ENCODE measurements around the gene MRPS6.

The MRPS6 gene

DNA sequence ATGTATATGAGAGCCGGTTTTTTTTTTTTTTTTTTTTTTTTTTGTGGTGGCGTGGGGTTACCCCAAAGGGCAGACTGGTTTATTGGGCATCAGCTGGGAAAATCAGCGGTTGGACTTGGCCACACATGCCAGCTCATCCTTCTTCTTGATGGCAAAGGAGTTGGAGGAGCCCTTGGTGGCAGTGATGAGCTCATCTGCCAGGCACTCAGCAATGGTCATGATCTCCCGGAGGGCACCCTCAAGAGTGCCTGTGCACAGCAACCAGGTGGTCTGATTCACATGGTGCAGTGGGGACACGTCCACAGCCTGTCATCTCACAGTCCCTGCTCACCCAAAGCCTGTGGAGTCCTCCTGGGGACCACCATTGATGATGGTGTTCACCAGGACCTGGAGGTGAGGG lies 62.0 kb downstream of the MRPS6 start:
- no peak for DNase-seq

DNA sequence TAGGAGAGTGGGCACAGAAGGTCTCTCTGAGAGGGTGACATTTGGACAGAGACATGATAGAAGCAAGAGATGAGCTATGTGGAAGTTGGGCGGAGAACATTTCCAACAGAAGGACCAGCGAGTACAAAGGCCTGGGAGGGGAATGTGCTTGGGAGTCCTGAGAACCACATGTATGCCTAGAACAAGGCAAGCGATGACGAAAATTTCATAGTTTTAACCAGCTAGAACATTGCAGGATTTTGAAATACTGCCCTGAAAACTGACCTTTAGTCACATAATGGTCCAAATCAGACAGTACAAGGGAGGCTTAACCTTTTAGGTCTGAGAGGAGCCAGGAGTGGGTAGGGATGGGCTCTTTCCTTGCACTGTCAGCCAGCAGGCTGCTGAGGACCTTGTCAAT lies 68.0 kb downstream of the MRPS6 start:
- no peak for DNase-seq

DNA sequence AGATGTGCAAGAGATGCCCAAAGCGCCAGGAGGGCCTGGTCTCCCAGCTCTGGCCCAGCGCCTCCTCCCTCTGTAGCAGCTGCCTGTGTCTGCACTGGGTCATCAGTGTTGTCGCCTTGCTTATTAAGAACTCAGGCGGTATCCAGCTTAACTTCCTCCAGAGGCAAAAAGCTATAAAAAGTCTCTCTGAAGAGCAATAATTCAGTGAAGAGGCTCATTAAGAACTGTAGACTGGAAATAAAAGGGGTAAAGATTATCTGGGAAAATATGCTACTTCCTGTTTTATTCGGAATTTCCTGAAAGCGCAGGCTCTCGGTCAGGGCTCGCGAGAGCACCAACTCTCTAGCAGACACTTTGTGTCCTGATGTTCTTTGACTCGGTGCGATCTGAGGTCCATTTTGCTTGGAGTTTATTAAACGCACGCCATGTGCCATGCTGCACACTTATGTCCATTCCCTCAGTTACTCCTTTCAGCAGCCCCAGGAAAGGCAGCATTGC lies 70.4 kb downstream of the MRPS6 start:
- DNase-seq, result no peak

DNA sequence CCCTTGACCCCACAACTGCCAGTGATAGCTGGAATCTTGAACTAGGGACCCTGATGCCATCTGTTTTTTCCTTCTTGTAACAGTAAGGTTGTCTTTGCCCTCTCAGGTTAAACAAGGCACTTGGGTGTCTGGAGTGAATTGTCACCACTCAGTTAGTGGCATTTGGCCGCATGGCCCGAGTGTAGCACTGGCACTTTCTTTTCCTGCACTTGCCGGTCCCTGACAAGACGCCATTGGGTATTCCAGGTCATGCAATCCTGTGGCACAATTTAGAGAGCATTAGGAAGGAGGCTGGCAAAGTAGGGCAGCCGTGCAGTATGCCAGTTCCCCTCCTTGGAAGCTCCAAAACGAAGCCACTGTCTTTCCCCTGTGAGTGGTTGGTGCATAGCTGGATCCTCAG lies 70.8 kb downstream of the MRPS6 start:
- no peak for DNase-seq

DNA sequence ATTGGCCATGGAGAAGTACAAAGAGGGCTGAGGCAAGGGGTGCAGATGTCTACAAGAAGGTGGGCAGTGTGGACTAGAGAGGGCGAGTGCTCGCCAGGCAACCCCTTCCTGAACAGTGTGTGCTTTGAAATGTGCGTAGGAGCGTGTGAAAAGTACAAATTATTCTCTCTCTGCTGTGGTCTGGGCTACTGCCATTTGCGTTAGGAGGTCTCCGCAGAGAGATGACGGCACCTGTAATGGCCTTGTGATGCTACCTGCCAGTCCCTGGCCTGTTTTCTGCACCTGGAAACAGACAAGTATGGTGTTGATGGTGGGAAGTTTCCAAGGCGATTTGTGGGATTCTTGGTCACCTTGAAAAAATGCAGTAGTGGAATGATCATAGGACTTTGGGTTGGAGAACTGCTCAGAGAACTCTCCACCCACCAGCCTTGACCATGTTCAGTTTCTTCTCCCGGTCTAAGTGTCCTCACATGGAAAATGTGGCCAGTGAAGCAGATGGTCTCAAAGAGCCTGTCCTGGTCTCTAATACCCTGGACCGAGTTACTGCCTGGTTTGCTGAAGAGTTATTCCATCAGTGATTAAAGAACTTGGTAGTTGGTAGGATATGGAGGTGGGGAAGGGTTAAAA lies 74.5 kb downstream of the MRPS6 start:
- DNase-seq, result no peak

DNA sequence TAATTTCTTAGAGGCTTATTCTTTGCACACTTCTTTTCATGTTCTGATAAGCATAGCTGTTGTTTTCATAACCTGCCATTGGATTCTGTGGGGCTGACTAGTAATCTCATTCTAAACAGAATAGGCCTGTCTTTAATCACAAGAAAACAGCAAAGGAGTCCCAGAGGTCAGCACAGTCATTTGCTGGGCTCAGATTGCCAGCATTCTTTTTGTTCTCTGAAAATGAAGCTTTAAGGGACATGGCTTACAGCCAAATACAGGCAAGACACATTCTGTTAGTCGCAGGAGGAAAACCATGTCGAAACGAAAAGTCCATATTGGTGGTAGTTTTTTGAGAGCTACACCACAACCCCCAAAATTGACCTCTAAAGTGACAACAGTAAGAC lies 75.0 kb downstream of the MRPS6 start:
- no peak for DNase-seq

DNA sequence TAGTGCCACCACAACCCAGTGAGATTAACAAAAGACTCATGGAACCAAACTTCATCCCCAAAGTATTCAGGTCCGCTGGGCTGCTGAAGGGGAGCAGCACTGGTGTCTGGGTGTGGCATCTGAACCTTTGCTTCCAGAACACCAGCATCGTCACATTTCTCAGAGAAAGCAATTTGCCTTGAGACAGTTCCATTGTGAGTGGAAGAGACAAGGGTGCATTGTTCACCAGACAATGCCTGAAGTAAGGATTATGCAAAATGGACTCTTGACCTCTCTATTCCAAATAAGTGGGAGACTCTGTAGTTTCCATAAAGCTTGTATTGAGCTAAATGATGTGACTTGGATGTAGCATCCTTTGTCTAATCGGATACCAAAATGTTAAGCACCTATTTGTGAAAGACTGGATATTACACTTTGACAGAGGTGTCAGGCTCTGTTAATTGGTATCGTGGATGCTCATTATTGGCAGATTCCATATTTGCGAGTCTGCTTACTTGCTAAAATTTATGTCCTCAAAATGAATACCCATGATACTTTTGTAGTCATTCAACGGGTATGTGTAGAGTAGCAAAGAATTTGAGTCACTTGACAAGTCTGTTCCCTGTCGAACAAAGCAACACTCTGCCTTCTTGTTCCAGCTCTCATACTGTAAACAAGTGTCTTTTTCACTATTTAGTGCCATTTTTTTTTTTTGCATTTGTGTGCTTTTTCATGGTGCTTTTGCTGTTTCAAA lies 75.6 kb downstream of the MRPS6 start:
- DNase-seq, result no peak

DNA sequence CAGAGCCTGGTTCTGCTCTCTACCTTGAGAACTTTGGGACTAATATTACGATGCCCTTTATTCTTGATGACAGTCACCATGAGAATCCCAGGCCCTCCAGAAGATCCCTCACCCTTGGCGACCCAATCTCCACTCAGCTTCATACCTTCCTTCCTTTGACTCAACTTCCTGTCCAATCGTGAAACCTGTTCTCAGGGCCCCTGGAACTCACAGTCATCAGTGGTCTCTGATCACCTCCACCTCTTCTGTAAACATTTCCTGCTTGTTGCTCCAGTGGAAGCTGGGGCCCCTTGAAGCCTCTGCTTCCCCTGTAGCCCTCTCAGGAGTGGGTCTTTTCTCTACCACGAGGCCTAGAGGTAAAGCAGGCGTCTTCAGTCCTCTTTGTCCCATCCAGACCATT lies 79.1 kb downstream of the MRPS6 start:
- DNase-seq, result no peak

DNA sequence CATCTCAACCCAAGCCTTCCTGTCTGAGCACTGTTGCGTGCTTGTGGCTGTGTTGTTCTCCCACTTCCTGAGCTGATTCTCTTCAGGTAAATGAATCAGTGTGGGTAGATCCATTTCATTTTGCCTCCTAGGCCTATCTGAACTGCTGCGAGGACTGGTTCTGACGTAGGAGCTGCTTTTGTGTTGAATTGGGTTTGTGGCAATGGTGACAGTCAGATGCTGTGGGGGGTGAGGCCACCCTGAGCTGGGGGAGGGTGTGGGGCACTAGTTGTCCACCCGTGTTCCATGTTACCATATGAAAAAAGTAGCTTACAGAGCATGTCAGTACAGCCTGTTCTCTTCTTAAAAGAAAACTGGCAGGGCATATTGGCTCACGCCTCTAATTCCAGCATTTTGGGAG lies 81.5 kb downstream of the MRPS6 start:
- DNase-seq, result no peak

DNA sequence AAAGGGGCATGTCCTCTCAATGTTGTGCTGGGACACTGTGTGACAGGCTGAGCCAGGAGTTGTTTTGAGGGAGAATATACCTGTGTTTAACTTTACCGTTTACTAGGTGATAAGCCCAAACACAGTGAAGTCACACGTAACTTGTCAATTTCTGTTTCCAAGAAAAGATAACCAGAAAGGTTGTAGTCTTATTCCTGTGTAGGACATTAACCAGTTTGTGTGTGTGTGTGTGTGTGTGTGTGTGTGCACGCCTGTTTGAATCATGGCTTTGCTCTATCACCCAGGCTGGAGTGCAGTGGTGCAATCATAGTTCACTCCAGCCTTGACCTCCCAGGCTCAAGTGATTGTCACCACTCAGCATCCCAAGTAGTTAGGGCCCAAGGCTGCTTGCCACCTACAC lies 83.6 kb downstream of the MRPS6 start:
- DNase-seq, result no peak

DNA sequence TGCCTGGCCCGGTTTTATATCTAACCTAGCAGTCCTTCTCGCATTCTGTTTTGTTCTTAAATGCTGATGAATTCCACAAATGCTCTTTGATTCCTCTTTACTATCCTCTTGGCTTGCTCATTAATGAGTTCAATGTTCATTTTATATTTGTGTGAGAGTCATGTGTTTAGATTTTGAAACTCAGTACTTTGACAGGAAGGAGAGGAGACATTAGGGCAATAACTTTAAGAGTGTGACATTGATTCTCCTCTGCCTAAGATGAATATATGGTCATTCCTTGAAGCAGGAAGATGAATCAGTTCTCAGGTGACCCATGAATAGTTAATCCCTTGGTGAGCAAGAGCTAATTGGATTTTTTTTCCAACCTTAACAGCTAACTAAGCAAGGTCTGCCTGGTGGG lies 84.1 kb downstream of the MRPS6 start:
- no peak for DNase-seq

DNA sequence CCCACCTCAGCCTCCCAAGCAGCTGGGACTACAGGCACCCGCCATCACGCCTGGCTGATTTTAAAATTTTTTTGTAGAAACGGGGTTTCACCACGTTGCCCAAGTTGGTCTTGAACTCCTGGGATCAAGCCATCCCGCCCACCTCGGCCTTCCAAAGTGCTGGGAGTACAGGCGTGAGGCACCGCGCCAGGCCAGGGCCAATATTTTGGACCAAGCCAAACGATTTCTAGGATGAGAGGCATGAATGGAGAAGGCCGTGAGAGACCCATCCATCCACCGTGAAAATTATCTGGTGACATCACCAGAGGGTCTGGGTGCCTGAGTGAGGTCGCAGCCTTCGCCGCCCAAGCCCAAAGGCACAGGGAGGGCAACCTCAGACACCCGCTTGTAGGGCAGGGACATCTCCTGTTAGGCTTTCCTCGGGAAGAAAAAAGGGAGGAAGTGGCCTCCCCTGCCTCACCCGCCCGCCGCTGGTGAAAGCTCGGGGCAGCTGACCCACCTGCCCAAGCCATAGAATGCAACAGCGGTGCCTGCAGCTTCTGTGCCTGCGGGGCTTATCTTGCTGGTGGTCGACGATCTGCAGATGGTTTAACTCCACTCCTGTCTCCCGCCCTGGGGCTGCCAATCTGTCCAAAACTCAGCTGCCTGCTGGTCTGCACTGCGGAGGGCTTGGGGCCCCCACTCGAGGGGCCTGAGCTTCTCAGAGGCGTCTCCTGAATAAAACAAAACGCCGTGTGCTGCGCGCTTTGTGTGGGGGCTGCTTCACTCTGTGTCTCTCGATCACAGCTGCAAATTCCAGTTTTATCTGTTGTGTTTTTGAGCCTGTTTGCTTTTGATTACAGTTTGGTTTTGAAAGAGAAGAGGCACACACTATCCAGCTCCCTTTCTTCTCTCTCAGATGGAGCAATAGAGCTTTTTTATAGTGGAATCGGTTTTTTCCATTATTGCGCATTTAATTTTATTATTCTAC lies 85.8 kb downstream of the MRPS6 start:
- DNase-seq, result no peak

DNA sequence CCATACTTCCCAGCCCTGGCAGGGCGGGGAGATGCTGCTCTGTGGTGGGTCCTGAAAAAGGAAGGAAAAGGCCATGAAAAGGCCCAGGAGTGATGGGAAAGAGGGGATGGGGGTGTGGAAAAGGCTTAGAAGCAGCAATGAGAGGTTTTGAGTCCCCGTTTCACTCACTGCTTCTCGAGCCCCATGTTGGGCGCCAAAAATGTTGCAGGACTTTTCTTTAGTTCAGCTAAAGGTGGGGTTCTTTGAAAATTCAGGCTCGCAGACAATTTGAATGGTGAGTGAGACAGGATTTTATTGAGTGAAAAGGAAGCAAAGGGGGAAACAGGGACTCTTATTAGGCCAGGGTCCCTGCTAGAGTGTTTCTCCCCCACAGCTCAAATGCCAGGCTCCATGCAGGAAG lies 93.1 kb downstream of the MRPS6 start:
- DNase-seq, result peak; percentile 22

DNA sequence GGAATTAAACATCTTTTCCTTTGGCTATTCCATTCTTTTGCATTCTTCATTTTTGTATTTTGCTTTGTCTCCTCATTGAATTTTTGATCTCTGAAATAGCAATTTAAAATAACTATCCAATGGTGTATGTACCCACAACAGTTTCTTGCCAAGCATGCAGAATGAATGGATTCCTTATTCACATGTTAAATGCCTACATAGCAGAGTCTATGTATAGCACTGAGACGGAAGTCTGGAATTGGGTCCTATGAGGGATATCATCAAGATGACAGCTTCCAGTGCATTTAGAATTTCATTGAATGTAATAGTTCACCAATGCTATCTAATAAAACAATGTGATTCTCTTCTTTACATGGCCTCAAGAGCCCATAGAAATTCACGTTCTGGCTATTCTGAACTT lies 97.5 kb downstream of the MRPS6 start:
- DNase-seq, result no peak

DNA sequence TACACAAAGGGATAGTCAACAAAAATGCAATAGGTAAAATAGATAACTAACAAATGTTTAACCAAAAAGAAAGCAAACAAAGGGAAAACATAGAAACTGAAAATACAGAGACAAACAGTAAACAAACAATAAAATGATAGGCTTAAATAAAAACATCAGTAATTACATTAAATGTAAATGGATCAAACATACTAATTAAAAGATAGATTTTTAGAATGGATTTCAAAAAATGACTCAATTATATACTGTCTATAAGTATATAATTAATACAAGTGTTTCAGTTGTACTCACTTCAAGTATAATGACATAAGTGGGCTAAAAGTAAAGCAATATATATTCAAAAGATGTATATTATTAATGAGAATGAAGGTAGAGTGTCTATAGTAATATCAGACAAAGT lies 101.1 kb downstream of the MRPS6 start:
- no peak for DNase-seq

DNA sequence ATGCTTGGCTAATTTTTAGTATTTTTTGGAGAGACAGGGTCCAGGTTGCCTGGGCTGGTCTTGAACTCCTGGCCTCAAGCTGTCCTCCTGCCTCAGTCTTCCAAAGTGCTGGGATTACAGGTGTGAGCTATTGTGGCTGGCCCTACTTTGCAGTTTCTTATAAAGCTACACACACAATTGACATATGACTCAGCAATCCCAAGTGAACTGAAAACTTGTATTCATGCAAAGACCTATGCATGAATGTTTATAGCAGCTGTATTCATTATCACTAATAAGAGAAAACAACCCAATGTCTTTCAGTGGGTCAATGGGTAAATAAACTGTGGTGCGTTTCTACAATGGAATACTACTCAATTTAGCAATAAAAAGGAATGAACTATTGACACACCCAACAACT lies 103.1 kb downstream of the MRPS6 start:
- DNase-seq, result no peak

DNA sequence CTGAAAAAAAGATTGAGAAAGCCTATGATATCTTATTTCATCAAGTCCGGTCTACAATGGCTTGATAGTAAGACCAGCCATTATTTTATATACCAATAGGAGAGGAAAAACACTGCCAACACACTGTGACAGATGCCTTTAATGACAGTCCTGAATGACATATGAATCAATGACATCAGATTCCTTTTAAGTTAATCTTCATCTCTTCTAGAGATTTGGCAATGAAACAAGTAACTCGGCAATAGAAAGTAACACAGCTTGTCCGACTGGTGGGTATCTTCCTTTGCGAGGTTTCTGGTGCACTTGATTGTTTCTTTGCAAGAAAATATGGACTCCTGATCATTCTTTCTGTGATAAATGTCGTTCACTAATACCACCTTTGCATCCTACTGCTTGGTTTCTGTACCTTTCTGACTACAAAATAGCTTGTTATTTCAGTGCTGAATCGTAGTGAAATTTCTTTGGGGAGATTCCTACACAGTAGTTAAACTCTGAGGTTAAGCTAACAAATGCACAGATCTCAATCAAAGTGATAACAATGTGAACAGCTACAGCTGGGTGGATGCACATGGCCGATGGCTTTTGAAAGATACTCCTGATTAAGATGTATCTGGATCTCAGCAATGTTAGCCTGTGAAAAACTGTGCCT lies 104.7 kb downstream of the MRPS6 start:
- no peak for DNase-seq

DNA sequence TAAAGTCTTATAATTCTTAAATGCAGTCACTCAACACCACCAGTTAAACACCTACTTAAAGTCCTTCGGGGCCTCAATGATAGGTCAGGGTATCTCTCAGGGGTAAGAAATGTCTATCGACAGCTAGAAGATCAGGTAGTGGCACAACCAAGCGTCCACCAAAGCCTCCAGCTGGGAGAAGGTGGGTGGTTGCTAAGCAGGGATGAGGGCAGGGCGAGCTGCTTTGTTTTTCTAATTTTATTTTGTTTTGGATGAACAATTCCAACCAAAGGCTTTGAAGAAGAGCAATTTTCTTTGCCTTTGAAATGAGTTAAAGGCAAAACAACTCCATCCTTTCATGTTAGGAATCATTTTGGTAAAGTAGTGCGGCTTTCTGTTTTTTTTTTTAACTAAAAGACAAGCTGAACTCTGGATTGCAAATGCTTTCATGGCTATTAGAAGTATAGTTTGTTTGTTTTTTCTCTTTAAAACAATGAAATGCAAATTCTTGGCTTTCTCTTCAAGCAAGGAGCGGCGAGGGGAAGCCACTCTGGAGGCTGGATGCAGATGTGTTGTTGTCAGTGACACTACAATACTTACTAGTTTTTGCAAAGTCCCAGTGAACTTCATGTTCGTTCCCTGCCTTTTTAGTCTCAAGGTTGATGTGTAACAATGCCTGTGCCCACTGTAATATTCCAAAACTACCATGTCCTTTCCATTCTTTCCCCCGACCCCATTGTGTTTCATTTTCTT lies 106.0 kb downstream of the MRPS6 start:
- no peak for DNase-seq

DNA sequence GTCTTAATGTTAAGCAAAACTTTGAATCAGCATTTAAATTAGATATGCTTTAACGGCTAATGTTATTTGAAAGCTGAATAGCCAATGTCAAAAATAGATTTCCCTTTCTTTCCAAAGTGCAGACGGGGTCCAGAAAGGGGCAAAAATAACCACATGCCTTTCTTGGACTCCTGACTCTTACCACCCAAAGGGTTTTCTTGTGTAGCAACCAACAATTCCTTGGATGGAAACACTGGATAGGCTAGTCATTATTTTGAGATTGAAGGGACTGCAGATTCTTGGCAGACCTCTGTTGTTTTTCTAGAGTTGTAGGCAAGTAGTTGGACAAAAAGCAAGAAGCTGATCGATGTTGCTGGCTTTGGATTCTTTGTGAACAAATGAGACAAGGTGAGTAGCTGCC lies 107.0 kb downstream of the MRPS6 start:
- no peak for DNase-seq

DNA sequence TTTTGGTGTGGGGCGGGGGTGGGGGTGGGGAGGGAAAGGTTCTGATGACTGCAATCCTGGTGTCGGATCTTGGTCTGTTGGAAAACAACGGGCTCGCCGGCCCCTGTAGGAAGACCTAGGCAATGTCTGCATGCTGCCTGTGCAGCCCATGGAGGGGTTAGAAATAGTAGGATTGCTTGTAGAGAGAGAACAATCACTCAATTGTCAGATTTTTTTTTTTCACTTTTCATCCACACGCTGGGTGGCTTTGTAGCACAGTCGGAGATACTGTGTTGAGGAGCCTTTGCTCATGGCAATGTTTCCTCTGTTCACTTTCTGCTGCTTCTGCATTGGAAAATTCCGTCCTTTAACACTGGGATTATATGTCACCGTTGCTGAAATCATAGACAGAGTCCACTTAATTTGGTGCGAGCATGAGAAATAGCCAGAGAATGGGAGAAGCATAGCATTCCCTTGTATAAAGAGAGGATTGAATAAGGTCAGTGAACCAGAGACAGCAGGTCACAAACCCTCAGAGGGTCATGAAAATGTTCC lies 107.5 kb downstream of the MRPS6 start:
- DNase-seq, result no peak

DNA sequence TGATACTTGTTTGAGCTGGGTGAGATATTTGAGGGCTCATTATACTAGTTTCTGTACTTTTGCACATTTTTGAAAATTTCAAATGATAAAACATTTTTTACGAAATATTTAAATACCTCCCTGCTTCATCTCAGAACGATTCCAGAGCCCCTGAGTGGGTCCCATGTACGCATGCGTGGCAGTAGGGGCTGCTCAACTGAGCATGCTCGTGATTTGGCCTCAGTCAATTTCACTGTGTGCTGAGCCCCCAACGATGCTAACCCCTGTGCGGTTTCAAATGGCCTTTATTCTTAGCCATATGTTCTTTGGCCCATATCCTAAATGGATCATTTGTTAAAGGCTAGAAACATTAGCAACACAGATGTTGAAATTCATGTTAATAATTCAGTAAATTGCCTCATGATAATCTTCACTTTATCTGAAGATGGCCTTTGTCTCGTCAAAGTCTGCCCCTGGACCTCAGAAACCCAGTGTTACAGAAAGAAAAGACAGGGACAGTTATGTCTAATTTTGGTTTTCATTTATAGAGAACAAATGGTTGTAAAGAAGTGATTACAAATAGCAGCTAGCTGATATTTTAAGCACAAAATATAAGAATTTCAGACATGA lies 108.2 kb downstream of the MRPS6 start:
- DNase-seq, result no peak

DNA sequence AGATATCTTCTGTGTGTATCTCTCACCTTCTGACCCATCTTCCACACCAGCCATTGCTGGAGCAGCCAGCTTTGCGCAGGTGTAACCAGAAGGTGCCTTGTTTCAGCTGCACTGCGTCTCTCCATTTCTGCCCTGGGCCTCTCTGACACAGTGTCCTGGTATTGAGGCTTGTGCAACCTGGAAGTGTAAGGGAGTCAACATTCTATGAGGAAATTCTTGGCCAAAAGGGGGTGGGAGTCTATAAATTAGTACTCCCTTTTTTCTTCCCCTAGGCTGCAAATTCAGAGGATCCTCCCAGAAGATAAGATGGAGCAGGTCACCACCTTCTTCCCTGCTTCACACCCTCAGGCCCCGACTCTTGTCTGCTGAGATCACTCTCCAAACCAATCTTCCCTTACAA lies 109.1 kb downstream of the MRPS6 start:
- DNase-seq, result no peak

Measured in DMS53 (cell line).